ENCODE data around the gene RTP2.

RTP2 gene

DNA sequence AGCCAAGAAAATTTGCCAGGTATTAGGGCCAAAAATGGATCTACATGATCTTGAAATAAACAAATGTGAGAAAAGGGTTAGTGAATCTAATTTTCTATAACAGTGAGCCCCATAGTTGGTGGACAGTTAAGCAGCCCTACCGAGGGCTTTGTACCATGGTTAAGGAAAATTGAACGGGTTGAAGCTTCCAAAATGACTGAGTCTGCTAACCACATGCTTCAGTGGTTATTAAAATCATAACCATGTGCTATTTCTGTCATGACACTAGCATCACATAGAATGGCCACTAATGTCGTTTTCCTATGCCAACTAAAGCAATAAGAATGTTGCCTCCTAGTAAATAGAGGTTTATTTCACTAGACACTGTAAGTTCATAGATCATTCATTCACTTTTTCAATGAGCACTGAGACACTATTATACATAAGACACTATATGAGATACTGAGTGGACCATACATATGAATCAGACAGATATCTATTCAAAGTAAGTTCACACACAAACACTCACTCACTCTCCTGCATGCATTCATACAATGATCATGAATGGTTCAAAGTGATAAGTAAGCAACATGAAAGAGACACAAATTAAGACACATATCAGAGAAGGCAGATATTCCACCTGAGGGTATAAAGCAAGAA is 36.5 kb downstream of the RTP2 start:
- no peak for DNase-seq

DNA sequence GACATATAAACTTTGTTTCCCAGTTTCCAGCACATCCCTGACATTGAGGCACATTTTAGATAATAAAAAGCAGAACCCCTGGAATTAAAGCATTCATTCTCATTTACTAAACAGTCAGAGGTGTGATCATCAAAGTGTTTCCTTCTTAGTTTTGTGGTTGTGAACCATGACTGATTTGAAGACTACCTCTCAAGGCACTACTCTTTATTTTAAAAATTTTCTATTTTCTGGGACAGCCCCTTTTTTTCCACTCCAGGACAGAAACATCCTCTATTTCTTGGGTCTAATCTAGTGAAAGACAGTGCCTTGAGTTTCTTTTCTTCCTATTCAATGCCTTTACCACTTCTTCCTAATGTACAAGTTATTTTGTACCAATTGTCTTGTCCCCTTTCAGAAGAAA is 37.3 kb downstream of the RTP2 start:
- DNase-seq: no peak

DNA sequence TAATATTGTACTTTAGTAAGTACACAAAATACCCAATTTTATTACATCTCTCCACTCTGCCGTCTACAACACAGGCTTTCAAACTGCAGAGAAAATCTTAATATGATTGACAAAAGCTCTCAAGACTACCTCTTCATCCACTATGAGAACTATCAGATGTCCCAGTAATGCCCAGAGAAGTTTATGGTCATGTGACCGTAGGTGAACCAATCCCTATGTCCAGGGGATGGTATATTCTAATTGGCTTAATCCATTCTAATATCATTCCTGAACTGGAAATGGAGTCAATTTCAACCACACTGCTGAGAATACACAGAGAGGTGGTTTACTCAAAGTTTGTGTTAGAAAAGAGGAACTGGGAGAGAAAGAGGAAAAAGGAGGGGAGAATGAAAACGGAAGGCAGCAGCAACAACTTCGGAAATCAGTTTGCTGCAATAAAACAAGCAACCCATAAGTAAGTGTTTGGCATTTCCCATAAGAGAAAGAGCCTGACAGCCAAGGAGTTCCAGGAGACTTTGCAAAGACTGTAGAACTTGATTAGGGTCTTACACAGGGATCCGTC is 39.4 kb downstream of the RTP2 start:
- DNase-seq: no peak

DNA sequence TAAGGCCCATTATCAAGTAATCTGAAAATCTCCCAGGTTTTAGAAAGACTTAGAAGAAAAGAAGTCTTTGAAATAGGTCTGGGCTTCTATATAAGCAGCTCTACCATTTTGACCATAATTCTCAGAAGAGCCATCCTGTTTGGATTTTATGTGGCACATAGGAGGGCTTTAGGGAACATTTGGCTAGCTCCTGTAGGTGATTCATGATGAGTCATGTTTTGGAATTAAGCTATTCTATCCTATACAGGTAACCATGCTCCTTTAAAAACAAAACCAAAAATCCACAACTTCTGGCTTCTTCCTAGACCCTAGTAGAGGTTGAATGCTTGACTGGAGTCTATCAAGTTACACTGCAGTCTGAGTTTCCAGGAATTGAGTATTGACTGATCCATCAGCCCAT is 41.1 kb downstream of the RTP2 start:
- DNase-seq: no peak

DNA sequence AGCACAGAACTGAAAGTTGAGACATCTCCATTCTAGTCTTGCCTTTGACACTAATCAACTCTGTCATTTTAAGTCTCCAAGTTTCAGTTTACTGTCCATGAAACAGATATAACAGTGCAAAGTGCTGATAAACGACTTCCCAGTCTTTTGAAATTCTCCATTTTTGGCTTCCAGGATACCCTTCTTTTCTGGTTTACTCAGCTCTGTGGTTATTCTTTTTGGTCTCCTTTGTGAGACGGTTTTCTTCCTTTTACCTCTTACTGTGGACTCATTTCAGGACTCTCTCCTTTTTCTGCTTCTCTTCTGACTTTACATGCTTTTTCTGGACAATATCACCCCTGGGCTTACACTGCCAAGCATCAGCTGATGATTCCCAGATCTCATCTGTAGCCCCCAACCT is 51.1 kb downstream of the RTP2 start:
- DNase-seq: no peak

Data from activated gamma-delta T cell treated with Interleukin-2 at 50 U/mL for 16 hours (primary cell).